GM12872 (cell line): Measurements from ENCODE around the gene CUL1.

Experiments
- TF ChIP-seq, protein P1 (sequence below): IDR thresholded peaks from 3 replicates; pipeline ENCODE4 v1.5.1; 2011; ENCODE audit warnings: low read depth, mild to moderate bottlenecking, low read length, moderate library complexity; ENCODE audit not compliant: insufficient read depth

CUL1 gene

DNA sequence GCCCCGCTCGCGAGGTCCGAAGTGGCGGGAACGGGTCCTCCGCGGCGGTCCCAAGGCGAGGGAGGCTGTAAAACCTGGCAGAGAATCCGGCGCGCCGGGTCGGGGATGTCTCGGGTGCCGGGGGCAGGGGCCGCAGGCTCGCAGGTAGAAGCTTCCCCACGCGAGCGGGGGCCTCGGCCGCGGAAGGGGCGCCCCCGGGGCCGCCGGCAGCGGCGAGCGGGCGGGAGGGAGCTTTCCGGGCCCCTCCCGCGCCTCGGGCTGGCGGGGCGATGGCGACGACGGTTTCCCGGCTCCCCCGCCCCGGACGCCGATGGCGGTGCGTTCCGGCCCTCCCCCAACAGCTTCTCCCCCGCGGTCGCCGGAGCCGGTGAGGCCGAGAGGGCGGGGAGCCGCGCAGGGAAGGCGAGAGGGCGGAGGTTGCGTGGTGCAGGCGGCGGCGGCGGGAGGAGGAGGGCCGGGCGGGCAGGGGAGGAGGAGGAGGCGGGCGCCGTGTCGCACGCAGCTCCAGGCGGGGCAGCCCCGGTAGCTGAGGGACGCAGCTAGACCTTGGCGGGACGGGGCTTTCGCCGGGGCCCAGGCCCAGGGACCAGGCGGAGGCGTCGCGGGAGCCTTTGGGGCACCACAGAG is at the start of gene CUL1:
Gene CUL1 (plus strand): TSS at position 507 of the 627 bp plus-strand sequence. CDS start 31,220 bp downstream, outside the sequence.
- TF ChIP-seq, protein P1, sequence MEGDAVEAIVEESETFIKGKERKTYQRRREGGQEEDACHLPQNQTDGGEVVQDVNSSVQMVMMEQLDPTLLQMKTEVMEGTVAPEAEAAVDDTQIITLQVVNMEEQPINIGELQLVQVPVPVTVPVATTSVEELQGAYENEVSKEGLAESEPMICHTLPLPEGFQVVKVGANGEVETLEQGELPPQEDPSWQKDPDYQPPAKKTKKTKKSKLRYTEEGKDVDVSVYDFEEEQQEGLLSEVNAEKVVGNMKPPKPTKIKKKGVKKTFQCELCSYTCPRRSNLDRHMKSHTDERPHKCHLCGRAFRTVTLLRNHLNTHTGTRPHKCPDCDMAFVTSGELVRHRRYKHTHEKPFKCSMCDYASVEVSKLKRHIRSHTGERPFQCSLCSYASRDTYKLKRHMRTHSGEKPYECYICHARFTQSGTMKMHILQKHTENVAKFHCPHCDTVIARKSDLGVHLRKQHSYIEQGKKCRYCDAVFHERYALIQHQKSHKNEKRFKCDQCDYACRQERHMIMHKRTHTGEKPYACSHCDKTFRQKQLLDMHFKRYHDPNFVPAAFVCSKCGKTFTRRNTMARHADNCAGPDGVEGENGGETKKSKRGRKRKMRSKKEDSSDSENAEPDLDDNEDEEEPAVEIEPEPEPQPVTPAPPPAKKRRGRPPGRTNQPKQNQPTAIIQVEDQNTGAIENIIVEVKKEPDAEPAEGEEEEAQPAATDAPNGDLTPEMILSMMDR: no peak

DNA sequence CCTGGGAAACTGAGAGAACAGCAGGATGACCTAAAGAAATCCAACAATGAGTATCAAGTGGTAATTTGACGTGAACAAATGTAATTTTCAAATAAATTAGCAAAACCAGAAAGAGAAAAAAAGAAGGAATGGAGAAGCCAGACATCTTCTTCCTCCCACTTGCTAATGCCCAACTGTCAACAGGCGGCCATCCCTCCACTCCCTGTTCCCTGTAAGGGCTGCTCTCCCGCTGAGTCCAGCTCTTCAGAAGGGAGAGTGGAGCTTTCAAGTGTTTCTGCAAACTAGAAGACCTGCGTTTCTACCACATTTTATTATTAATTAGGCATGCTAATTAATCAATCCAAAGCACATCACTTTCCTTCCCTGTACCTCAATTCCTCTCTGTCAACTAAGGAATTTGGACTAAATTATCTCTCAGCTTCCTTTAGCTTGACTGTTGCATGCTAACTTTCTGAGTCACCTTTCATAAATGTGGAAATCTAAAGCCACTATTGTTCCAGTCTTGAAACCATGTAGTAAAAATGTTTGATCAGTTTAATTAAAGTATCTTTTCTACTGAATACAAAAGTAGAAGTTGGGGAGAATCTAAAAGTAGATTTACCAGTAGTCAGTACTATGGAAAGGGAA is 48.4 kb upstream of the CUL1 start:
- TF ChIP-seq, protein P1: no peak

DNA sequence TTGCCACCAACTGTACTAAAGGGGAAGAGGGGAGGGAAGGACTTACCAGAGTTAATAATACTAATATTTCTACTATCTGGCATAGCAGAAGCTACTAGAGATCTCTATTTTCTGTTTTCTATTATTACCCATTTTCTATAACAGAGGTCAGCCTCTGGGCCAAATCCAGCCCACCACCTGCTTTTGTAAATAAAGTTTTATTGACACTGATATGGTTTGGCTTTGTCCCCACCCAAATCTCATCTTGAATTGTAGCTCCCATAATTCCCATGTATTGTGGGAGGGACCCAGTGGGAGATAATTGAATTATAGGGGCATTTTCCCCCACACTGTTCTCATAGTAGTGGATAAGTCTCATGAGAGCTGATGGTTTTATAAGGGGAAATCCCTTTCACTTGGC is 45.9 kb upstream of the CUL1 start:
- TF ChIP-seq, protein P1: no peak

DNA sequence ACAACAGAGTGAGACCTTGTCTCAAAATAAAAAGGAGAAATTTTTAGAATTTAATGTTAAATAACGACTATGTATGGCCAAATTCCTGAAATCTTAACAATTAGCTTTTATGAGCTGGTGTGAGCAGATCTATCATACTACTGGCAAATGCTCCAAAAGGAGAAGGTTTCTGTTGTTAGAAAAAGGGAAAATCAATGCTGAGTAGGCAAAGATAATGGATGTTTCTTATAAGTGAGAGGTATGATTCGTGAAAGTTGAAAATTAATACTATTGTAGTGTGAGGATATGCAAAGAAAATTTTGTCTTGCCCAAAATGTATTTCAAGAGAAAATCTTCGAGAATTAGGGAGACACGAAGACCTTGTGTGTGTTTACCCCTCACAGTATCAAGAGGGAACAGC is 40.8 kb upstream of the CUL1 start:
- TF ChIP-seq, protein P1: no peak

DNA sequence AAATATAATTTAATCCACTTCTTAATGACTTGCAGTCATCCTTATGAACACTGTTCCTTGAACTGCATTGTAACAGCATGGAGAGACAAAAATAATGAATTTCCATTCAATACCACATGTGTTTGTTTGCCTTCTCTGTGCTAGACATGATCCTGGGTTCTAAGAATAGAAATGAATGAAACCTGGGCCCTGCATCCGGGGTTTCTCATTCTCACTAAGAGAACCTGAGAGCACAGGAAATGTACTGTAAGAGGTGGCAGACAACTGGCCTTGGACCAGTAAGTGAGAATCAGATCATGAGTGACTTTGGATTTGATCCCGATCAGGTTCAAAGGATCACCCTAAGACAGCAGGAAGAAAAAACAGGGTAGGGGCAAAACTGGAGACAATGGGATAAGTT is 37.2 kb upstream of the CUL1 start:
- TF ChIP-seq, protein P1: no peak

DNA sequence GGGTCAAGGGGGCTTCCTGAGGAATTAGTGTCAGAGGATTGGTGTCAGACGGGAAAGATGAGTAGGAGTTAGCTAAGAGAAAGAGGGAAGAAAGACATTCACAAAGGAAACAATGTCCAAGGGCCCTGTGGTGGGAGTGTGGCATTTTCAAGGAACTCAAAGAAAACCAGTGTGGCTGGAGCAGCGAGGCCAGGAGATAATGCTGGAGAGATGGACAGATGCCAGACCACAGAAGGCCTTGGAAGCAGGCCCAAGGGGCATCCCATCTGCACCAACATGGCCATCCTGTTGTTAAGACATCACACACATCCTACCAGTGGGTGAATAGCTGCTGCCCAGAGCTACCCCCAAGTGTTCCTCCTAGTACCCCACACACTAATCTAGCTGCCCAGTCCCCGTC is 36.1 kb upstream of the CUL1 start:
- TF ChIP-seq, protein P1: no peak

DNA sequence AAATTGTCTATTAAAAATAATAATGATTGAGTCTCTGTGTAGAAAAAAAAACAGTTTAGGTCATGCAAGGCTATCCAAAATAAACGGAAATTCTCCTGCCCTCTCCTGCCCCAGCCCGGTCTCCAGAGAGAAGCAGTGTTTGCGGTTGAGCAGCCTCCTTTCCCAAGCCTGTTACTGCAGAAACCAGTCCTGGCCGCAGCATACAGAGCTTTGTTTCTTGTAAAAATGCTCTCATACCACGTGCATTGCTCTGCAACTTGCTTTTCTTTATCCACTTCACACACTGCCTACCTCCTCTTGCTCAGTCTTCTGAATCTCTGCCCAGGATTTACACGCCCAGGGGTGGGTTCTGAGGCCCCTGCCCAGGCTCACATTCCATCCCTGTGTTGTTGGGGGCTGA is 34.4 kb upstream of the CUL1 start:
- TF ChIP-seq, protein P1: no peak
